ENCODE data around the gene MXD4. TPM values are rescaled to one million over a fixed set of nuclear protein-coding genes. Genes with fewer than 3 reads are reported as not detected.

Gene MXD4
- total and polyA plus RNA-seq, 2 of the 13 experiments (the other 11 are each of a cell fraction or from before 2014, with no cell fraction given): 29.0 to 31.3 TPM

DNA sequence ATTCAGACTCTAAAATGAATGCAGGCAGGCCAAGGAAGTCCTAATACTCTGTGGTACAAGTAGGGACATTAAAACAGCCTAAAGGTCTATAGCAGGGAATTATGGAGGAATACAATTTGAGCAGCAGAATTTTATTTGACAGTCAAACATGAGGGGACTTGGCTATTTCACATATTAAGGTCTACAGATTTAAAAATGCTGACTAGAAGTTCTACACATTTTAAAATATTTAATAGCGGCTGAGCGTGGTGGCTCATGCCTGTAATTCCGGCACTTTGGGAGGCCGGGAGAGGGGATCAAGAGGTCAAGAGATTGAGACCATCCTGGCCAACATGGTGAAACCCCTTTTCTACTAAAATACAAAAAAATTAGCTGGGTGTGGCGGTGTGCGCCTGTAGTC, 30.8 kb downstream of the MXD4 start (continued):
- TF ChIP-seq, protein P1, sequence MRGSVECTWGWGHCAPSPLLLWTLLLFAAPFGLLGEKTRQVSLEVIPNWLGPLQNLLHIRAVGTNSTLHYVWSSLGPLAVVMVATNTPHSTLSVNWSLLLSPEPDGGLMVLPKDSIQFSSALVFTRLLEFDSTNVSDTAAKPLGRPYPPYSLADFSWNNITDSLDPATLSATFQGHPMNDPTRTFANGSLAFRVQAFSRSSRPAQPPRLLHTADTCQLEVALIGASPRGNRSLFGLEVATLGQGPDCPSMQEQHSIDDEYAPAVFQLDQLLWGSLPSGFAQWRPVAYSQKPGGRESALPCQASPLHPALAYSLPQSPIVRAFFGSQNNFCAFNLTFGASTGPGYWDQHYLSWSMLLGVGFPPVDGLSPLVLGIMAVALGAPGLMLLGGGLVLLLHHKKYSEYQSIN (CRISPR knock-in tag; IDR thresholded peaks at IDR 0.05; ENCODE audit: borderline replicate concordance): no peak
- TF ChIP-seq SALL2 (CRISPR knock-in tag; IDR thresholded peaks at IDR 0.05): no peak
- no peak for TF ChIP-seq FOXA3 (CRISPR knock-in tag; IDR thresholded peaks at IDR 0.05)
- no peak for TF ChIP-seq GLI4 (CRISPR knock-in tag; IDR thresholded peaks at IDR 0.05; ENCODE audit: borderline replicate concordance)
- TF ChIP-seq, protein P2, sequence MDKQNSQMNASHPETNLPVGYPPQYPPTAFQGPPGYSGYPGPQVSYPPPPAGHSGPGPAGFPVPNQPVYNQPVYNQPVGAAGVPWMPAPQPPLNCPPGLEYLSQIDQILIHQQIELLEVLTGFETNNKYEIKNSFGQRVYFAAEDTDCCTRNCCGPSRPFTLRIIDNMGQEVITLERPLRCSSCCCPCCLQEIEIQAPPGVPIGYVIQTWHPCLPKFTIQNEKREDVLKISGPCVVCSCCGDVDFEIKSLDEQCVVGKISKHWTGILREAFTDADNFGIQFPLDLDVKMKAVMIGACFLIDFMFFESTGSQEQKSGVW (CRISPR knock-in tag; IDR thresholded peaks at IDR 0.05; ENCODE audit: borderline replicate concordance): no peak

DNA sequence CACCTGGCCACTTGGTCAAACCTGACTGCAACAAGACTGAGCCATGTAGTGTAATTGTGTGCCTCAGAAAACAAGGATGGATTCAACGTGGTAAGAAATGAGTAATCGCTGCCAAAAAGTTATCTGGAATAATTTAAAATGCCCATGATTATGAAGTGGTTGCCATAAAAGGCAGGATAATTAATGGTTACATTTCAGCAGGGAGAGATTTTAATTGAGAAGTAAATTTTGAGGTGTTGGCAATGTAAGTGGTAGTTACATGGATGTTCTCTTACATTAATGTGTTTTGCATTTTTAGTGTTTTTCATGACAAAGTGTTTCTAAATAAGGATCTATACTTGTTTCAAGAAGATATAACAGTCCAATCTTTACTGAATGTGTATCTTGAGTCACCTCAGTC, 35.6 kb downstream of the MXD4 start:
- H3K27ac ChIP-seq (ENCODE audit: extremely low read length, insufficient read depth, low read length): no peak overlapping the region
- CTCF ChIA-PET (ENCODE audit: low intra/inter-chr PET ratio, low total read pairs): no interaction called here
- POLR2A ChIA-PET: no interaction called here
- DNase-seq (ENCODE audit: low spot score): no peak
- H3K79me2 ChIP-seq (ENCODE audit: insufficient read depth, low read length): no peaks in the 10 kb centered on the region
- H3K4me2 ChIP-seq (ENCODE audit: low read depth, low read length): no peak overlapping the region
- in situ Hi-C loops (cut with HindIII; ENCODE audit: extremely low pct_ligation_motif_present, low pct_unique_long_range_greater_than_20kb): no loop called here
- H3K27me3 ChIP-seq (ENCODE audit: control insufficient read depth in 1 of 2, insufficient read depth in 2 of 2, low read length in 2 of 2): no peaks in the 10 kb centered on the region
- peaks cover 6% of the 10 kb centered on the region for H3K4me1 ChIP-seq (ENCODE audit: insufficient read depth, low read length)
- H4K20me1 ChIP-seq (ENCODE audit: insufficient read depth, low read length): no peaks in the 10 kb centered on the region
- H3K9ac ChIP-seq (ENCODE audit: insufficient read depth, low read depth, low read length): no peak overlapping the region
- H3K9me3 ChIP-seq (ENCODE audit: low read length): no peaks in the 10 kb centered on the region
- no TSS peak for BruUV-seq (replicated peaks)
- WGBS (ENCODE audit: low lambda C conversion rate): 98% methylated on average over 2 of the region's 2 CpGs
- H3K4me3 ChIP-seq (replicated peaks in 1 of 3; ENCODE audit: insufficient read depth in 1 of 3, low read depth in 2 of 3, low read length in 3 of 3): no peak overlapping the region
- ATAC-seq: no peak
- intact Hi-C loops (cut with micrococcal nuclease; ENCODE audit: unreplicated experiment): no loop called here
- H2AFZ ChIP-seq (ENCODE audit: low read length): no peak overlapping the region
- no peak for FAIRE-seq
- H3K36me3 ChIP-seq (replicated peaks in 1 of 2; ENCODE audit: control insufficient read depth in 1 of 2, insufficient read depth in 2 of 2, low read length in 2 of 2): no peaks in the 10 kb centered on the region; a peak in 2 of 5 replicates
- TF ChIP-seq, protein P3, sequence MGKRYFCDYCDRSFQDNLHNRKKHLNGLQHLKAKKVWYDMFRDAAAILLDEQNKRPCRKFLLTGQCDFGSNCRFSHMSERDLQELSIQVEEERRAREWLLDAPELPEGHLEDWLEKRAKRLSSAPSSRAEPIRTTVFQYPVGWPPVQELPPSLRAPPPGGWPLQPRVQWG (CRISPR knock-in tag; IDR thresholded peaks at IDR 0.05; ENCODE audit: borderline replicate concordance, low read depth): no peak
- TF ChIP-seq ZNF713 (CRISPR knock-in tag; IDR thresholded peaks at IDR 0.05): no peak
- TF ChIP-seq, protein P4, sequence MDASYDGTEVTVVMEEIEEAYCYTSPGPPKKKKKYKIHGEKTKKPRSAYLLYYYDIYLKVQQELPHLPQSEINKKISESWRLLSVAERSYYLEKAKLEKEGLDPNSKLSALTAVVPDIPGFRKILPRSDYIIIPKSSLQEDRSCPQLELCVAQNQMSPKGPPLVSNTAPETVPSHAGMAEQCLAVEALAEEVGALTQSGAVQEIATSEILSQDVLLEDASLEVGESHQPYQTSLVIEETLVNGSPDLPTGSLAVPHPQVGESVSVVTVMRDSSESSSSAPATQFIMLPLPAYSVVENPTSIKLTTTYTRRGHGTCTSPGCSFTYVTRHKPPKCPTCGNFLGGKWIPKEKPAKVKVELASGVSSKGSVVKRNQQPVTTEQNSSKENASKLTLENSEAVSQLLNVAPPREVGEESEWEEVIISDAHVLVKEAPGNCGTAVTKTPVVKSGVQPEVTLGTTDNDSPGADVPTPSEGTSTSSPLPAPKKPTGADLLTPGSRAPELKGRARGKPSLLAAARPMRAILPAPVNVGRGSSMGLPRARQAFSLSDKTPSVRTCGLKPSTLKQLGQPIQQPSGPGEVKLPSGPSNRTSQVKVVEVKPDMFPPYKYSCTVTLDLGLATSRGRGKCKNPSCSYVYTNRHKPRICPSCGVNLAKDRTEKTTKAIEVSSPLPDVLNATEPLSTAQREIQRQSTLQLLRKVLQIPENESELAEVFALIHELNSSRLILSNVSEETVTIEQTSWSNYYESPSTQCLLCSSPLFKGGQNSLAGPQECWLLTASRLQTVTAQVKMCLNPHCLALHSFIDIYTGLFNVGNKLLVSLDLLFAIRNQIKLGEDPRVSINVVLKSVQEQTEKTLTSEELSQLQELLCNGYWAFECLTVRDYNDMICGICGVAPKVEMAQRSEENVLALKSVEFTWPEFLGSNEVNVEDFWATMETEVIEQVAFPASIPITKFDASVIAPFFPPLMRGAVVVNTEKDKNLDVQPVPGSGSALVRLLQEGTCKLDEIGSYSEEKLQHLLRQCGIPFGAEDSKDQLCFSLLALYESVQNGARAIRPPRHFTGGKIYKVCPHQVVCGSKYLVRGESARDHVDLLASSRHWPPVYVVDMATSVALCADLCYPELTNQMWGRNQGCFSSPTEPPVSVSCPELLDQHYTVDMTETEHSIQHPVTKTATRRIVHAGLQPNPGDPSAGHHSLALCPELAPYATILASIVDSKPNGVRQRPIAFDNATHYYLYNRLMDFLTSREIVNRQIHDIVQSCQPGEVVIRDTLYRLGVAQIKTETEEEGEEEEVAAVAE (CRISPR knock-in tag; IDR thresholded peaks at IDR 0.05; ENCODE audit: borderline replicate concordance): no peak
- no peak for TF ChIP-seq ZNF558 (CRISPR knock-in tag; IDR thresholded peaks at IDR 0.05; ENCODE audit: borderline replicate concordance)
- TF ChIP-seq, protein P5, sequence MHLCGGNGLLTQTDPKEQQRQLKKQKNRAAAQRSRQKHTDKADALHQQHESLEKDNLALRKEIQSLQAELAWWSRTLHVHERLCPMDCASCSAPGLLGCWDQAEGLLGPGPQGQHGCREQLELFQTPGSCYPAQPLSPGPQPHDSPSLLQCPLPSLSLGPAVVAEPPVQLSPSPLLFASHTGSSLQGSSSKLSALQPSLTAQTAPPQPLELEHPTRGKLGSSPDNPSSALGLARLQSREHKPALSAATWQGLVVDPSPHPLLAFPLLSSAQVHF (CRISPR knock-in tag; IDR thresholded peaks at IDR 0.05): no peak
- TF ChIP-seq WIZ (CRISPR knock-in tag; IDR thresholded peaks at IDR 0.05): no peak
- no peak for TF ChIP-seq ZNF367 (CRISPR knock-in tag; IDR thresholded peaks at IDR 0.05; ENCODE audit: borderline replicate concordance)
- no peak for TF ChIP-seq MTF1 (CRISPR knock-in tag; IDR thresholded peaks at IDR 0.05)
- no peak for TF ChIP-seq DNMT1 (CRISPR knock-in tag; IDR thresholded peaks at IDR 0.05)
- TF ChIP-seq EEA1 (CRISPR knock-in tag; IDR thresholded peaks at IDR 0.05; ENCODE audit: borderline replicate concordance): no peak
- no peak for TF ChIP-seq MAFG (CRISPR knock-in tag; IDR thresholded peaks at IDR 0.05)

Data from HepG2 (cell line).